IMR-90 (cell line): ENCODE measurements around the gene C16orf89. TPM values are rescaled to one million over a fixed set of nuclear protein-coding genes. Genes with fewer than 3 reads are reported as not detected.
"Not testable (repeated sequence)": the region's sequence is repeated elsewhere in the genome, so short reads cannot be mapped to it uniquely, and the experiment has no call there.

Experiments used
- ATAC-seq: fragments of 200-7000 bp; cut with Tn5 transposase; 2 replicates; pipeline ENCODE4 v1.9.1; 2020; ENCODE audit warnings: low read depth, mild to moderate bottlenecking, moderate library complexity
- BruUV-seq: library from RNA; stranded (reverse); fragments of 400-500 nt; replicated peaks from 2 replicates; lab custom pipeline; 2021; lab: Mats Ljungman, UMichigan
- CTCF ChIA-PET: fragments of 300-600 bp; formaldehyde crosslinking; extraction: SDS; loops from one replicate; lab custom pipeline; 2021; ENCODE audit warnings: antibody characterized with exemption; lab: Yijun Ruan, JAX
- POLR2A ChIA-PET: fragments of 300-600 bp; sonication (Branson Sonifier 250); formaldehyde crosslinking; loops from one replicate; lab custom pipeline; 2022; ENCODE audit warnings: antibody characterized with exemption; ENCODE audit not compliant: unreplicated experiment; lab: Charles Lee
- DNase-seq: peaks from one replicate; pipeline ENCODE4 v3.0.0; 2013
- H2AFZ ChIP-seq: replicated peaks from 2 replicates; pipeline ENCODE3; 2013; ENCODE audit warnings: low read length, mild to moderate bottlenecking; ENCODE audit not compliant: poor library complexity
- H2AK5ac ChIP-seq: 2 replicates; pipeline ENCODE4 v1.6.1; 2013; ENCODE audit warnings: low read depth, low read length, inconsistent platforms
- H2AK9ac ChIP-seq: replicated peaks from 2 replicates; pipeline ENCODE3; 2013; ENCODE audit warnings: mild to moderate bottlenecking, low read depth, low read length, moderate library complexity; ENCODE audit not compliant: poor library complexity
- H2BK120ac ChIP-seq: 2 replicates; pipeline ENCODE4 v1.6.1; 2013; ENCODE audit warnings: low read depth, low read length, inconsistent platforms
- H2BK15ac ChIP-seq: 3 replicates; pipeline ENCODE4 v1.6.1; 2013; ENCODE audit warnings: low read depth, low read length, inconsistent platforms
- H2BK20ac ChIP-seq: 2 replicates; pipeline ENCODE4 v1.6.1; 2013; ENCODE audit warnings: low read depth, mild to moderate bottlenecking, inconsistent platforms, low read length, moderate library complexity
- H2BK5ac ChIP-seq: 2 replicates; pipeline ENCODE4 v1.6.1; 2013; ENCODE audit warnings: mild to moderate bottlenecking, low read depth, low read length, inconsistent platforms; ENCODE audit not compliant: poor library complexity, severe bottlenecking
- H3K14ac ChIP-seq: replicated peaks from 2 replicates; pipeline ENCODE4 v1.6.1; 2013; ENCODE audit warnings: low read depth, low read length, inconsistent platforms
- H3K18ac ChIP-seq: 2 replicates; pipeline ENCODE4 v1.6.1; 2013; ENCODE audit warnings: low read depth, low read length, control low read depth
- H3K23ac ChIP-seq: 2 replicates; pipeline ENCODE4 v1.6.1; 2013; ENCODE audit warnings: low read depth, low read length, inconsistent platforms
- H3K27ac ChIP-seq: 2 replicates; pipeline ENCODE4 v1.5.1; 2013; ENCODE audit warnings: mild to moderate bottlenecking, control low read depth, low read length; ENCODE audit not compliant: insufficient read depth
- H3K27me3 ChIP-seq: 2 replicates; pipeline ENCODE4 v1.6.1; 2013; ENCODE audit warnings: low read length; ENCODE audit not compliant: control insufficient read depth, insufficient read depth
- H3K36me3 ChIP-seq: 2 replicates; pipeline ENCODE4 v1.6.1; 2013; ENCODE audit warnings: low read length, mixed read lengths; ENCODE audit not compliant: control insufficient read depth, insufficient read depth
- H3K4ac ChIP-seq: 2 replicates; pipeline ENCODE4 v1.6.1; 2013; ENCODE audit warnings: low read depth, low read length, inconsistent platforms
- H3K4me1 ChIP-seq: 2 replicates; pipeline ENCODE4 v1.6.1; 2013; ENCODE audit warnings: low read length, mixed read lengths; ENCODE audit not compliant: control insufficient read depth, insufficient read depth
- H3K4me2 ChIP-seq: 2 replicates; pipeline ENCODE4 v1.6.1; 2013; ENCODE audit warnings: low read depth, mild to moderate bottlenecking, control low read depth, low read length, moderate library complexity
- H3K4me3 ChIP-seq: 2 replicates; pipeline ENCODE4 v1.5.1; 2013; ENCODE audit warnings: low read depth, mild to moderate bottlenecking, control low read depth, low read length, moderate library complexity; ENCODE audit not compliant: insufficient read depth
- H3K56ac ChIP-seq: 2 replicates; pipeline ENCODE4 v1.6.1; 2013; ENCODE audit warnings: low read length, inconsistent platforms; ENCODE audit not compliant: insufficient read depth; ENCODE audit errors: extremely low read depth
- H3K79me1 ChIP-seq, 2 experiments: 2 replicates each; pipeline ENCODE4 v1.6.1; 2013; ENCODE audit warnings: low read length in 2 of 2, inconsistent platforms in 1 of 2, low read depth in 1 of 2
- H3K9ac ChIP-seq: 2 replicates; pipeline ENCODE4 v1.6.1; 2013; ENCODE audit warnings: low read depth, low read length, control low read depth
- H3K9me1 ChIP-seq: 2 replicates; pipeline ENCODE4 v1.6.1; 2013; ENCODE audit warnings: low read length, inconsistent platforms; ENCODE audit not compliant: insufficient read depth
- H3K9me3 ChIP-seq: 2 replicates; pipeline ENCODE4 v1.6.1; 2013; ENCODE audit warnings: low read length; ENCODE audit not compliant: control insufficient read depth, insufficient read depth
- H4K20me1 ChIP-seq: 2 replicates; pipeline ENCODE4 v1.6.1; 2013; ENCODE audit warnings: low read length, inconsistent platforms; ENCODE audit not compliant: insufficient read depth
- H4K5ac ChIP-seq: 2 replicates; pipeline ENCODE4 v1.6.1; 2013; ENCODE audit warnings: mild to moderate bottlenecking, low read depth, low read length, control low read depth
- H4K8ac ChIP-seq, 2 experiments: 2 replicates each; pipeline ENCODE4 v1.6.1; 2013; ENCODE audit warnings: low read depth in 2 of 2, low read length in 2 of 2, control low read depth in 1 of 2, inconsistent platforms in 1 of 2
- H4K91ac ChIP-seq: 2 replicates; pipeline ENCODE4 v1.6.1; 2013; ENCODE audit warnings: low read depth, low read length, inconsistent platforms; ENCODE audit not compliant: insufficient read depth
- CTCF ChIP-seq: conservative IDR thresholded peaks from 2 replicates; pipeline ENCODE4 v1.5.1; 2012; ENCODE audit warnings: mild to moderate bottlenecking, low read depth, low read length, improper control_type of control experiment
- MAFK ChIP-seq: IDR thresholded peaks from 2 replicates; pipeline ENCODE4 v1.6.1; 2012; ENCODE audit warnings: low read depth, low read length, improper control_type of control experiment
- MAZ ChIP-seq: IDR thresholded peaks from 2 replicates; pipeline ENCODE4 v1.6.1; 2012; ENCODE audit warnings: low read depth, mild to moderate bottlenecking, low read length, improper control_type of control experiment, moderate library complexity, borderline replicate concordance
- MXI1 ChIP-seq: IDR thresholded peaks from 2 replicates; pipeline ENCODE4 v1.6.1; 2012; ENCODE audit warnings: low read depth, mild to moderate bottlenecking, low read length, moderate library complexity, borderline replicate concordance
- RAD21 ChIP-seq: IDR thresholded peaks from 2 replicates; pipeline ENCODE4 v1.6.1; 2012; ENCODE audit warnings: low read length, improper control_type of control experiment
- WGBS, 2 experiments: methylation state at CpG; one replicate each; pipeline versions ENCODE4 v1.1.5 to v1.1.7; 2013; ENCODE audit warnings: missing lambda C conversion rate in 2 of 2; ENCODE audit not compliant: insufficient read length in 1 of 2; ENCODE audit errors: extremely low coverage in 2 of 2; 5-methylcytosine and 5-hydroxymethylcytosine counted together
- dilution Hi-C: fragments of 300-500 bp; cut with HindIII; formaldehyde crosslinking; loops from one replicate; pipeline ENCODE4 v1.14.3; 2018; ENCODE audit warnings: low sequenced_read_pairs; ENCODE audit not compliant: unreplicated experiment
- in situ Hi-C: fragments of 300-500 bp; cut with MboI; formaldehyde crosslinking; loops from 3 replicates; pipeline ENCODE4 v1.14.3; 2019; ENCODE audit warnings: low sequenced_read_pairs, inconsistent platforms, mixed read lengths
- intact Hi-C: fragments of 100-400 bp; cut with micrococcal nuclease; formaldehyde crosslinking; loops from 2 replicates; pipeline ENCODE4 v1.10.0; 2022
- polyA plus RNA-seq, 3 experiments: library from polyadenylated mRNA; depleted of rRNA; stranded (reverse); fragments of >200 nt; gene quantifications; 2 replicates each; pipeline ENCODE4 v1.2.3, GENCODE V29; 2012; ENCODE audit warnings: low replicate concordance in 1 of 3
- total RNA-seq: library from RNA; depleted of rRNA; stranded (reverse); fragments of >200 nt; gene quantifications from 2 replicates; pipeline ENCODE4 v1.2.3, GENCODE V29; 2012

The C16orf89 gene
- total and polyA plus RNA-seq, 2 of the 4 experiments (the other 2 are of a cell fraction): 0.17 to 0.18 TPM

- TF ChIP-seq CTCF (no peak), MAZ (no peak), RAD21 (no peak), MXI1 (no peak)
These were observed at the start of gene C16orf89 (continued) for GRCh38 chr16:5065813-5066212.

- H3K9ac ChIP-seq, H2AFZ ChIP-seq, intact Hi-C loops, H3K4me3 ChIP-seq, H3K36me3 ChIP-seq, H3K14ac ChIP-seq, CTCF ChIA-PET, H4K5ac ChIP-seq, H4K8ac ChIP-seq, H3K56ac ChIP-seq, dilution Hi-C loops, H2AK9ac ChIP-seq, H3K27ac ChIP-seq, H2BK15ac ChIP-seq, DNase-seq, H3K23ac ChIP-seq, H3K79me1 ChIP-seq, H3K27me3 ChIP-seq, H3K4me2 ChIP-seq, H2BK5ac ChIP-seq, H3K4ac ChIP-seq, BruUV-seq, H4K20me1 ChIP-seq, in situ Hi-C loops, H4K91ac ChIP-seq, ATAC-seq, POLR2A ChIA-PET, H2BK120ac ChIP-seq, H2BK20ac ChIP-seq, H3K18ac ChIP-seq, H3K4me1 ChIP-seq, H3K9me1 ChIP-seq, H2AK5ac ChIP-seq, H3K9me3 ChIP-seq: not testable (repeated sequence)
- WGBS, 2 experiments: no CpG with 5 or more reads among the region's 10 CpGs
- peak; percentile 62; the same call in 1 of the 2 replicates for TF ChIP-seq MAFK
These were observed 45.2 kb upstream of the C16orf89 start for GRCh38 chr16:5110933-5111332.
